GM12892 (cell line): Measurements from ENCODE around the gene PHF10.

Experiments used
- POLR2A ChIP-seq: IDR thresholded peaks from 2 replicates; pipeline ENCODE4 v1.6.1; 2011; ENCODE audit warnings: low read depth, low read length, control low read depth
- POLR2AphosphoS5 ChIP-seq: IDR thresholded peaks from 2 replicates; pipeline ENCODE4 v1.6.1; 2011; ENCODE audit warnings: low read depth, low read length, control low read depth

- TF ChIP-seq POLR2A (no peak), POLR2AphosphoS5 (no peak)
These were observed 67.1 kb downstream of the PHF10 start for GRCh38 chr6:169657284-169657610.
